ENCODE measurements around the gene MAF.

DNA sequence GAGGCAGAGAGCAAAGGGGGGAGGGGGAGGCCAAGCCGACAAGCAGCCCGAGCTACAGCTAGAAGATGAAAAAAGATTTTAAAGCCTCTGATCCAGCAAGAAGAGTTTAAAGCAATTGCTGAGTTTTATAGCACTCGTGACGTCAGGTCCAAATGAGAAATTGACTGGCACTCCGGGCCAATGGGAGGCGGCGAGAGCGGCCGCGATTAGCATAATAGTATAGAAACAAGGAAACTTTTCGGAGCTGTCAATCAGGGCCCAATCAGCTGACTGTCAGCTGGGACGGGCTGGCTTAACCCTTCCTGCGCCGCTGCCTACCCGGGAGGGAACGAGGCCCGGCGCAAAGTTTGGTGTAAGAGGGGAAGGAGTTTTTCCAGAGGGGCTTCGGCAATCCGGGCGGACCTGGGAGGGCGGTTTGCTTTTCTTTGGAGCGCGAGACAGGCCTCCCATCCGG, at the start of gene MAF:
- TF ChIP-seq, protein P1, sequence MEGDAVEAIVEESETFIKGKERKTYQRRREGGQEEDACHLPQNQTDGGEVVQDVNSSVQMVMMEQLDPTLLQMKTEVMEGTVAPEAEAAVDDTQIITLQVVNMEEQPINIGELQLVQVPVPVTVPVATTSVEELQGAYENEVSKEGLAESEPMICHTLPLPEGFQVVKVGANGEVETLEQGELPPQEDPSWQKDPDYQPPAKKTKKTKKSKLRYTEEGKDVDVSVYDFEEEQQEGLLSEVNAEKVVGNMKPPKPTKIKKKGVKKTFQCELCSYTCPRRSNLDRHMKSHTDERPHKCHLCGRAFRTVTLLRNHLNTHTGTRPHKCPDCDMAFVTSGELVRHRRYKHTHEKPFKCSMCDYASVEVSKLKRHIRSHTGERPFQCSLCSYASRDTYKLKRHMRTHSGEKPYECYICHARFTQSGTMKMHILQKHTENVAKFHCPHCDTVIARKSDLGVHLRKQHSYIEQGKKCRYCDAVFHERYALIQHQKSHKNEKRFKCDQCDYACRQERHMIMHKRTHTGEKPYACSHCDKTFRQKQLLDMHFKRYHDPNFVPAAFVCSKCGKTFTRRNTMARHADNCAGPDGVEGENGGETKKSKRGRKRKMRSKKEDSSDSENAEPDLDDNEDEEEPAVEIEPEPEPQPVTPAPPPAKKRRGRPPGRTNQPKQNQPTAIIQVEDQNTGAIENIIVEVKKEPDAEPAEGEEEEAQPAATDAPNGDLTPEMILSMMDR (conservative IDR thresholded peaks at IDR 0.05): no peak
- TF ChIP-seq EZH2 (IDR thresholded peaks at IDR 0.05; ENCODE audit: low read depth): no peak
